Activated CD4-positive, alpha-beta T cell treated with anti-CD3 and anti-CD28 coated beads, Interleukin-10, Interleukin-2, amounts not matched to agents 100 ng/mL and 50 ng/mL, durations not matched to agents 16 hours and 8 hours (primary cell): ENCODE results near the gene ZNF804B.

Source experiments
- DNase-seq: peaks from one replicate; pipeline ENCODE4 v3.0.0-alpha.2; 2020

ZNF804B gene

DNA sequence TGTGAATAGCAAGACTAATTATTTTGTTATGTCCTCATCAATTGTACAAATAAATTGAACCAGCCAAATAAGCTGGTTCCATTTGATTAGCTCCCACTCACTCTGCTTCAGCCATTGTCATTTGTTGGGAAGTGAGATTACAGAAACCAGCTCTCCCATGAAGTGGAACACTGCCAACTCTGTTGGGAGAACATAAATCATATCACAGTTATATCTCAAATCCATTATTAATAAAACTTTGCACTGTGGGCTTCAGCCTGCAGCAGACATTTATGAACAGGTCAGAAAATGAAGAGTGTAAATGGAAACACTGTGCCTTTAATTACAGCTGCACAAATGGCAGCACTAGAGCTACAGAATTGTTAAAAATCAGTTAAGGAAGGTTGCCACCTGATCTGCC is 82.7 kb downstream of the ZNF804B start:
- no peak for DNase-seq

DNA sequence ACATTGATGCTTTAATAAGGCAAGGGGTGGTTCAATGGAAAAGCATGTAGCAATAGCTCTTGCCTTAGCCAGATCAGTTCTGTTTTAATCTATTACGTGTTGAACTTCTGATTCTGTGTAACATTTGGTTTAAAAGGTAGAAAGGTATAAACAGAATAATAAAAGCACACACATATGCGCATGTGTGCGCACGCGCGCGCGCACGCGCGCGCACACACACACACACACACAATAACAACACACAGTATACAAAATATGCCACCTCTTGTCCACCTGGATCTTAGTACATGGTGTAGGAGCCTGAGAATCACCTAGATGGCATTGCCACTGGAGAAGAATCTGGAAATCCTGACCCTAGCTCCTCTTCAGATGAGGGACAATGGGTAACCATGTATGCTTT is 85.6 kb downstream of the ZNF804B start:
- DNase-seq = no peak

DNA sequence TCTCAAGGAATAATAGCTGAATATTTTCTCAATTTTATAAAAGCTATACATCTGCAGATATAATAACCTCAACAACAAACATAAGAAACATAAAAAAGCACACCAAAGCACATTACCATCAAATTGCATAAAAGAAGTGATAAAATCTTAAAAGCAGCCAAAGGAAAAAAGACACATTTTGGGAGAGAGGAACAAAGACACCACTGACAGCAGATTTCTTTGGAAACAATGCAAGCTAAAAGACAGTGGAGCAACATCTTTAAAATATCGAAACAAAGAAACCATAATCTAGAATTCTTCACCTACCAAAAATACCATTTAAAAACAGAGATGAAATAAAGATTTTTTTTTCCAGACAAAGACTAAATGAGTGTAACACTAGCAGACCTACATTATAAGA is 91.7 kb downstream of the ZNF804B start:
- DNase-seq = no peak

DNA sequence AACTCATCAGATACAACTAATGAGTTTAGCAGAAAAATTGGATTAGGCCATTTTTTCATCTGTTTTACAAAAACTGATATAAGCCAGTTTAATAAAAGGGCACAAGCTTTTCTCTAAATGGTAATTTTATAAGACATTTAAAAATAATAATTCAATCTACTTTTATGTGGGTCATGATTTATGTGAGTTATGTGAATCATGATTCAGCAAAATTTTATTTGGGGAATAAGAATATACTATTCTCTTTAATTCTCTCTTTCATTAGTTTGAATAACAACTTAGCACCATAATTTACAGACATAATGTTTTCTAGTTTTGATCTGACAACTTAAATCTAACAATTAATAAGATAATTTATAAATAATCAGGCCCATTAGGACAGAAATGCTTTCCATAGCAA is 99.8 kb downstream of the ZNF804B start:
- DNase-seq = no peak

DNA sequence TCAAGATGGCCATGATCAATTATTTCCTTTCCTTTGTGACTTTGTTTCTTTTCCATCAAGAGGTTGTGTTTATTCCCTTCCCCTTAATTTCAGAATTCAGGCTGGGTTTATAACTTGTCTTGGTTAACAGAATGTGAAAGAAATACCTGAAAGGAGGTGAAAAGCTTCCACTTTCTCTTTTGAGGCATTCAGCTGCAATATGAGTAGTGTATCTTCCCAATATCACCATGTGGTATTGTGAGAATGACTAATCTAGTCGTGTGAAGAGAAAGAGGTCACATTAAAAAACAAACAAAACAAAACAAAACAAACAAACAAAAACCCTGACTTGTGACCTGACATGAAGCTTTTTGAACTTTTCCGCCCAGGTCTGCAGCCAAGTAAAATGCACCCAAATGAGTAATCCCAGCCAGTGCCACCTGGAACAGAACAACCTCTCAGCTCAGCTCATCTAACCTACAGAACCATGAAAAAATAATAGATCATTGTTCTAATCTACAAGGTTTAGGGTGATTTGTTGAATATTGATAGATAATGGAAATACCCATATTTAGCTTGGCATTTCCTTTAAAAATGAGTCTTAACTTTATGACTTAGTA is 106.9 kb downstream of the ZNF804B start:
- DNase-seq = no peak

DNA sequence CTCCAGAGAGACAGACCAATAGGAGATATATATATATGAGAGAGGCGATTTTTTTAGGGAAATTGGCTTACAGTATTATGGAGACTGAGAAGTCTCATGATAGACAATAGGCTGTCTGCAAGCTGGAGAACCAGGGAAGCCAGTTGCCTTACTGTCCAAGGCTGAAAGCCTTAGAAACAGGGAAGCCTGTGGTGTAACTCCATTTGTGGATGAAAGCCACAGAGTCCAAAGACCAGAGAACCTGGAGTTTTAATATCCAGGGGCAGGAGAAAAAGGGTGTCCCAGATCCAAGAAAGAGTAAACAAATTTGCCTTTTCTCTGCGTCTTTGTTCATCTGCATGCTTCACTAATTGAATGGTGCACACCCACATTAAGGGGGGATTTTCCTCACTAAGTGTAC is 107.7 kb downstream of the ZNF804B start:
- DNase-seq = no peak

DNA sequence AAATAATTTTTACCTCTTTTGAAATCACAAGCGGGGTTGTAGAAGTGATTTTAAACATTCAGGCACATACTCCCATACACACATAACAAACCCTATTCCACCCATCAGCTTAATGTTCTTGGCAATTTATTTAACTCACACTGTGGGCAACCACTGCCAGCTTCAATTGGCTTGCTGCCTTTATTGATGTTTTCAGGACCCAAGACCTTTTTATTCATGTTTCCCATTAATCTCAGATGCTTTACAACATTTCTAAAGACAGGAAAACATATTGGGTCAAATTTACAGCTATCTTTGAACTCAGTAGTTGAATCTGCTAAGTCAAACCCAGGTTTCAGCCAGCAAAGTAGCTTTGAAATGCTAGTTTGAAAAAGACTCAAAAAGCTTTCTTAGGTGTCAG is 109.0 kb downstream of the ZNF804B start:
- DNase-seq = no peak

DNA sequence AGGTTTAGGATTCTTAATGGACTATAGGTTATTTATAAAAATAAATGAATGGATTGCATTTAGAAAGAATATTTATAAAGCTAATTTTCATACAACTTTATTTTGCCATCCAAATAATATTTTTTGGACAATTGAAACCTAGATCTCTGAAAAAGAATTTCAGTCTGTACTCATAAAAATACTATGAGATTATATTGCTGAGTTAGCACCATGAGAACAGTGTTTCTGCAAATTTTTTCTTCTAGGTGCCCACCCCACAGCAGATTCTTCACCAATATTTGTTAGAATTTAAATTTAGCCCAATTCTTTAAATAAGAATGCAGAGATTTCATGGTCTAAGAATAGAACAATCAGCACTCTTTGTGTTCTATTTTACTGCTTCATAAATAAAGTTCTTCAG is 121.6 kb downstream of the ZNF804B start:
- DNase-seq = no peak

DNA sequence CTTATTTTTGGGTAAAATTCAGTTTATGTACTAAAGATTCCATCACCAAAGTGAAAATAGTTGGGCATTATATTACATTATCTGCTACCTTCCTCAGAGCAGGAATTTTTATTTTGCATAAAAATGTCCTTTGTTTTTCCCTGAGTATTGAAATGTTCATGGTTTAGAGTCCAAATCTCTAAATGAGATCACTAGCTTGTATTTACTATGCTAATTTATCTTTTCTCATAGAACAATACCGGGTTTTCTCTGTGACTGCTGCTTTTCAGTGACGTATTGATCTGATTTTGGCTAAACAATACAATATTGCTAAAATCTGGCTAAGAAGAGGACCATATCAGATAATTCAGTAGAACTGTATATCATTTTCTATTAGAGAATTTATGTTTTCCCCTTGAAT is 125.6 kb downstream of the ZNF804B start:
- DNase-seq = no peak

DNA sequence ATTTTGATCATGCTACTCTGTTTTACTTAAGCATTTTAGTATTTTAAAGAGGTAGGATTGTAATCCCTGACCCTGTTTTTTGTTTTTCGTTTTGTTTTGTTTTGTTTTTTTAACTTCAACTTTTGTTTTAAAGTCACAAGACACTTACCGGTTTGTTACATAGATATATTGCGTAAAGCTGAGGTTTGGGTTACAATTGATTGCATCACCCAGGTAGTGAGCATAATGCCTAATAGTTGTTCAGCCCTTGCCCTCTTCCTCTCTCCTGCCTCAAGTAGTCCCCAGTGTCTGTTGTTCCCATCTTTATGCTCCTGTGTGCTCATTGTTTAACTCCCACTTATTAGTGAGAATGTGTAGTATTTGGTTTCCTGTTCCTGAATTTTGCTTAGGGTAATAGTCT is 129.2 kb downstream of the ZNF804B start:
- no peak for DNase-seq

DNA sequence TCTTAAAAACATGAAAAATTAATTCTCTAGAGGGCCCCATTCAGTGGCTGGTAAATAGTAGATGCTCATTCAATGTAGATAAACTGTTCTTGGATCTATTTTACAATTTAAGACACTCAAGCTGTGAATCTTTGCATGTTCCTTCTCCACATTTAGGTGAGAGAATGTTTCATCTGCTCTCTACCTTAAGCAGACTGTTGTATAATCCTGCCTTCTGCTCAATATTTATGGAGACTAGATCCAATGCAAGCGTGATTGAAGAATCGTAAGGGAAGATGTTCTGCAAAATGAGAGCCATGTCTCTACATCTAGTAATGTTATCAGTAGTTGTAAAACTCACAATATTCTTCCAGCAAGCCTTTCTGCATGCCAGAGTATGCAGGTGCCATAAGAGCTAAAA is 151.0 kb downstream of the ZNF804B start:
- DNase-seq = no peak

DNA sequence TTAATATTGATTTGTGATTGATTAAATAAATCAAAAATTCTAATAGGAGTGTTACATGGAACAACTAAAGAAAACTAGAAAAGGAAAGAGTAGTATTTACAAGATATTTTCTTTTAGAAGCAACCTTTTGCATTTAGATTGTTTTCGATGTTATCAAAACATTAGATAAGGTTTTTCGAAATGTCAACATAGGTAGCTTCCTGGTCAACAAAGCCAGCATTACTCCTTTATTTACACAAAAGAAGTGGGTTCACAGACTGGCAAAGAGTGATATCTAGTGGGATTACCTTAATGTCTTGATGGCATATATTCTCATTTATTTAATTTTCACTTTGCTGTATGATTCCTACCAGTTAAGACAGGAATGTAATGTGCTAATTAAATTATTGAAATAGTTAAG is 153.4 kb downstream of the ZNF804B start:
- DNase-seq = no peak

DNA sequence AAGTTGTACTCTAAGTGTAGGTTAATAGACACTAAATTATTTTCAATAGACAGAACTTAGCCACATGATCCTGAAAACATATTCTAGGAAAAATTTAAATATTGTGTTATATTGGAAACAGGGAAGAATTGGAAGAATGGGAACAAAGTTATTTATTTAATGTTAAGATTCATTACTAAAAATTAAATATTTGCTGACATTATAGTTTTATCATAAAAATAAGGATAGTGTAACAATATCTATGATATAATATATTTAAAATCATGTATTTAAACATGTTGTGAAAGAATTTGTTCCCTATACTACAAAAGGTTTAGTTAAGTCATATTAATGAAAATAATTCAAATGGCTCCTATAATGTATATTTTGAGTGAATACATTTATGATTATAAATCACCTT is 156.1 kb downstream of the ZNF804B start:
- no peak for DNase-seq

DNA sequence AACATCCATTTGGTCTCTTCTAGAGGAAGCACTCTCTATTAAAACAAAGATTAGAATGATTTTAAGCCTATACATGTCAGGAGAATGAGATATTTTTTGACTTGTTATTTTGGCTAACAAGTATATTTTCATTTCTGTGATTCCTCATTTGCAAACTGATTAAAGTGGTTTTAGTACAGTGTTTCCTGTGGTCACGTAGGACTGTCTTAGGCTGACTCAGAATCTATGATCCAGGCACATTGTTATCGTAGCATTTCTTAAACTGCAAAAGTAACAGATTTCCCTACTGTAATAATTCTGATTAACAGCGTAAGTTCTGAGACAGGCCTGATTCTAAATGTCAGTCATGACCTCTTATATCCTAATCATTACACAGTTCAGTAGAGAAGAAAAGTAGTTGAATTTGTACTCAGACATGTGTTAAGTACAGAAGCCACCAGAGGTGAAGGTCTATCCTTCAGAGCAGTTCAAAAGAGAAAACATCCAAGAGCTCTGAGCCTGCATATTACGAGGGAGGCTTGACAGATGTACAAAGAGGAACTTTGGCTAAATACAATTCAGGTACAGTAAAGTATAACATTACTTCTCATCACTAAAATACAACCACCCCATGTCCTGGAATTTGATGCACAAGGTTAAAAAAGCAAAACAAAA is 160.1 kb downstream of the ZNF804B start:
- DNase-seq = no peak

DNA sequence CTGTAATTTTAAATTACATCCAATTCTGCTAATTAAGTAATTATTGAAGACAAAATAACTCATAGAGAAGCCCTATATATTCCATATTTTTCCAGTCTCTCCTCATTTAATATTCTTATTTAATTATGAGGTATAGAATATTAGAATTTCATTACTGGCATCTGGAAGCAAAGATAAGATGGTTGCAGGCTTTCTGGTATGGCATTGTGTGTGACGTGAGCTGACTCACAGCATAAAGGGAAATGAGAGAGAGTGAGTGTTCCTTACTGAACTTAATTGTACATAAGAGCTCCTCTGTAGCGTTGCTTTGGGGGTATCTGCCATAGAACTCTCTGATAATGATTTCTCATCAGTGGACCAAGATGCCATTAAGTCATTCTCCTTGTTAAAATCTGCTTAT is 163.4 kb downstream of the ZNF804B start:
- DNase-seq = no peak

DNA sequence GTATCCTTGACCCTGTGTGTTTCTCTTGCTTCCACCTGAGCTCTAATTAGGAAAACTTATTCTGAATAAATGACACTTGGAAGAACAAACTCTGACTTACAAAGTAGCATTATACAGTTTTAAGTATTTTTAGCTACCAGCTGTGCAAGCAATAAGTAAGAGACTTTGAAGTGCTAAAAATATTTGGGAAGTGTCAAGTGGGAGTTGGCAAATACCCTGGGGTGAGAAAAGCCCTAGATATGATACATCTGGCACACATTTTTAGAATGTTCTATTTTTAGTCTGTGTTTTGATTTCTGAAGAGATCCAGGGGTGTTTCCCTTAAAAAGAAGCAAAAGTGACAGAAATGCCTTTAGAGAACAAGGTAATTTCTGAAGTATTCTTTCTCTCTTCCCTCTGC is 168.8 kb downstream of the ZNF804B start:
- DNase-seq = no peak

DNA sequence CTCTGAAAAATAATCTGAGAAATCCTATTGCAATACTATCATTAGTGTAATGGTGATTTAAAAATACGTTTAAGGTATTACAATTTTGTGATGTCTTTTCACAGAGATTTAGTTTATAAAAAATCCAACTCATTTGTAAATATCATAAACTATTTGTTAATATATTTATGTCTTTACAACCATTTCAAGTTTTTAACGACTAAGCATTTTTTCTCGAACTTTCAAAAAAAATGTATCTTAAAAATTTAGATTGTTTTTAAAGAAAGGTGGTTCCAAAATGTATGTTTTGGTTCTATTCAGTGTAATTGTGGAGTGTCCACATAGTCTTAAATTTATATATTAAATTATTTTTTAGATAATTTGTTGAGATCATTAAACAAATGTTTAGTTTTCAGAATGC is 170.2 kb downstream of the ZNF804B start:
- no peak for DNase-seq

DNA sequence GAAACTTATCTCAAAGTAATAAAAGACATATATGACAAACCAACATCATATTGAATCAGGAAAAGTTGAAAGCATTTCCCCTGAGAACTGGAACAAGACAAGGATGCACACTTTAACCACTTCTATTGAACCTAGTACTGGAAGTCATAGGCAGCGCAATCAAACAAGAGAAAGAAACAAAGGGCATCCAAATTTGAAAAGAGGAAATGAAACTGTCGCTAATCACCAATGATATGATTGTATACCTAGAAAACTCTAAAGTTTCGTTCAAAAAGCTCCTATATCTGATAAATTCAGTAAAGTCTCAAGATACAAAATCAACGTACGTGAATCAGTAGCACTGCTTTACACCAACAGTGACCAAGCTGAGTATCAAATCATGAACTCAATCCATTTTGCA is 173.8 kb downstream of the ZNF804B start:
- DNase-seq = no peak

DNA sequence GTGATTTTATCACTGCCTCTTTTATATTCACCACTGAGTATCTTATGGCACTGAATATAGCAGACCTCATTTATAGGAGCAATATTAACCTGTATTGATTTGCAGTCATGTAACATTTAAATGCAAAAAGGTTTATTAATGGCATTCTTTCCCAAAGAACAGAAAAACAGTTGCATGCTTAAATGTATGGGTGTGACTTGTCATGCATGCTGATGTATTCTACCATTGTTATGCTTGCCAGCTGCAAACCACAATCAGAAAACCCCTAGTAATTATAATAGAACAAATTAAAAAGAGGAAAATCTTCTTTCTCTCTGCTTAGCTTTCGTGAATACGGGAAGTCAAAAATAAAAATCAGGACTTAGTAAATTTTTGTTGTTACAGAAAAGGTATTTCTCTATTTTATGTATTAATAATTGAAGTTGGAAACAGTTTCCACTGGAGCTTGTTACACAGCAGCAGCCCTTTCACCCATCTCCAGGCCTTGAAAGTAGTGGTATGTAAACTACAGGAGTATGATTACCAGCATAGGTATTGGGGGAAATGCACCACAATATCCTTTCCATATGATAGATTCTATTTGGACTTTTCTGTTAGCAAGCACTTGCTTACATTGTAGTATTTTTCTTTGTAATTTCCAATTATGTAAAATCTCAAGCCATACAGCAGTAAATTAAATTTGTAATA is 183.5 kb downstream of the ZNF804B start:
- DNase-seq = no peak

DNA sequence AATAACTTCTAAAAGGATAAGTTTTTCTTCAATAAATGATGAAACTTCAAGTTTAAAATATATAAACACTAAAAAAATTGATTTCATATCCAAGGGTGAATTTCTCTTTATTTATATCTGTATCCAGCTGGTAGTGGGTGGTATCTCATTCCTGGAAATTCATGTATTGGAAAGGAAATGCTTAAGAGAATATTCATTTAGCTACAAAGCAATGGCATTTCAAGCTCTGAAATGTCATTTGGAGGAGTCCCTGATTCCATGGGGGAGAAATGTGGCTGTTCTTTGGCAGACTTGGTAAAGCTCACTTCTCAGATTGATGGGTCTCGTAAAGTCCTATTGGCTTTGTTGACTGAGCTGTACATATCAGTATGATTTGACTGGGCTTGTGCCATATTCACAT is 192.3 kb downstream of the ZNF804B start:
- no peak for DNase-seq

DNA sequence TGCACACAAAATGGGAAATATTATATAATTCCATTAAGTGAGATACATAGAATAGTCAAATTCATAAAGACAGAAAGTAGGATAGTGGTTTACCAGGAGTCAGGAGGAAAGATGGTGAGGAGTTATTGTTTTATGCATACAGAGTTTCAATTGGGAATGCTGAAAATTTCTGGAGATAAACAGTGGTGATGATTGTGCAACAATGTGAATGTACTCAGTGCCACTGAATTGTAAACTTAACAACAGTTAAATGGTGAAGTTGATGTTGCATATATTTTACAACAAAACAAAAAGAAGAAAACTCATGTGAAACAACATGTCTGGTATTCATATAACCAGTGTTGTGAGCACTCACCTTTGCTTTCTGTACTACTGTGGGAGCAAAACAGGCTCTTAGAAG is 204.9 kb downstream of the ZNF804B start:
- no peak for DNase-seq

DNA sequence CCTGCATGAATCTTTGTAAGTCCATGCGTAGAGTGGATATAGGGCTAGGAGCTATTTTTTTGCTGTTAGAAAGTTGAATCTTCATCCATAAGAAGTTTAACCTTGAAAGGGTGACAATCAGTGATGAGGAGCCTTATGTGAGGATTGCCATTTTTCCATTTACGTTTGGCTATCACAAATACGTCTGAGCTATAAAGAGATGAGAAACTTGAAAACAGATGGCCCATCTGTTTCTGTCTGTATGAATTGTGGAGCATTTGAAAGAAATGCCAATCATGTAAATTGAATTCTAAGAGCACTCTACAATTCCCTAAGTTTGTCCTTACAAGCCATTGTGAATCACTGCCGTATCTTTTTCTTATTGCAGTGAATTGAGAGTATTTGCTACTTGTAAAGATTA is 205.9 kb downstream of the ZNF804B start:
- no peak for DNase-seq

DNA sequence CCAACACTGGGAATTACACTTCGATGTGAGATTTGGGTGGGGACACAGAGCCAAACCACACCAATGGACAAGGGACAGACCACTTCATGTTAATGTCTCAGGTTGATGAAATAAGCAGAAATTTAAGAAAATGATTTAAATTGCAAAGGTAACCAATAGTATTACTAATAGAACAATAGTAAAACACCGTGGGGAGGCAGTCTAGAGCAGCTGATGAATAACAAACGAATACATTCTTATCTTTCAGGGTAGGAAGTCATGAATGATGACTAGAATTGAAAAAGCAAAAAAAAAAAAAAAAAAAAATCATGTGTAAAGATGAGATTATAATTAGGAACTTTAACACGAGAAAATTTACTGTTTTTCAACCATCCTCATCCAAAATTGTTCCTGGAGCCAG is 207.9 kb downstream of the ZNF804B start:
- DNase-seq = no peak

DNA sequence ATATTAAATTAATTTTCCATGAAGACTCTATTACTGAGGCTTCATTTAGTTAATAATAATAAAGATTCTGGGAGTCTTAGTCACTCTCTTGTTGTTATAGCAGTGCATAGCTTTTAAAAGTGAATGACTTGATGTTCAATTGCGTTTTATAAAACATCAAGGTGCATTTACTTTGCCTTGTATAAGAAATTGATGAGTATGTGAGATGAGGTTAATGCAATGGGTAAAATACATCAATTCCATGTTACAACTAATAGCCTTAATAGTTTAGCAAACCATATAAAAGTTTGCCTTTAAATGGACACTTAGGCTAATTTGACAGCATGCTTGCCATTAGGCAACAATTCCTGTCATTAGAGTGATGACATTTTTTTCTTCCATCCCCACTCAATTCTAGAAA is 209.7 kb downstream of the ZNF804B start:
- no peak for DNase-seq

DNA sequence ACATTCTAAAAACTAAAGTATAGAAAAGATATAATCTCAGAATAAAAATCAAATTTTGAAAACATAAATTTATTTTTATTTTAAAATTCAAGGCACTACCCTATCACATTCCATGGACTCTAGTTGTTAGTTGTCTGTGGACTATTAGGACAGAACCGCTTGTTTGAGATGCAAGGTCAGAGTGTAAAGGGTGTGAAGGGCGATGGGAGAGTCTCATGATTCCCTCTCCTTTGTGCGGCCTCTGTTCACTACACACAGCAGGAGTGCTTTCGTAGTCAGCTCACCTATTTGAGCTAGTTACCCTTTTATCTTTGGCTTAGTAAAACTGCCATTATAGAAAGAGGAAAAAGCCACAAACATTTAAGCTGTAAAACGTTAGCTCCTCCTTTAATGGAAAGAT is 225.8 kb downstream of the ZNF804B start:
- no peak for DNase-seq
